DMS 273 treated with DMSO at 0.1 percent for 48 hours (cell line): Measurements from ENCODE around the gene FAM187B.
"Not testable (repeated sequence)": the region's sequence is repeated elsewhere in the genome, so short reads cannot be mapped to it uniquely, and the experiment has no call there.

Experiments
- DNase-seq: peaks from one replicate; lab custom pipeline; 2025; lab: John Stamatoyannopoulos, UW

The FAM187B gene

GRCh38 chr19:35236638-35237400 lies 8.3 kb upstream of the FAM187B start:
- DNase-seq: no peak

DNA sequence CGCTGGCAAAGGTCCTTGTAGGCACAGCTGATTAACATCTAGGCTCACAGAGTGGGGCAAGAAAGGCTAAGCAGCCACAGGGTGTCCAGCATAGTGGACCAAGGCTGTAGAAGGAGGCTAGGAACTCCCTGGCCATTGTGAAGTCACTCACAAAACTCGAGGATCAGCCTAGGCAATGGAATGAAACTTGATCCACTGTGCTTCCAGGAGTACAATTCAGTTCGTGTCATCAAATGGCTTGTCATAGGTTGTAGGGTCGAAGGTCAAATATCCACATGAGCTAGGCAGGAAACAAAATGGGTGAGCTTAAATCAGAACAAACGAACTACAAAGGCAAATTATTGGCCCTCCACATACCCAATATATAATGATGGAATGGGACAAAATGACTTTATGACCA lies 4.4 kb upstream of the FAM187B start:
- no peak for DNase-seq

DNA sequence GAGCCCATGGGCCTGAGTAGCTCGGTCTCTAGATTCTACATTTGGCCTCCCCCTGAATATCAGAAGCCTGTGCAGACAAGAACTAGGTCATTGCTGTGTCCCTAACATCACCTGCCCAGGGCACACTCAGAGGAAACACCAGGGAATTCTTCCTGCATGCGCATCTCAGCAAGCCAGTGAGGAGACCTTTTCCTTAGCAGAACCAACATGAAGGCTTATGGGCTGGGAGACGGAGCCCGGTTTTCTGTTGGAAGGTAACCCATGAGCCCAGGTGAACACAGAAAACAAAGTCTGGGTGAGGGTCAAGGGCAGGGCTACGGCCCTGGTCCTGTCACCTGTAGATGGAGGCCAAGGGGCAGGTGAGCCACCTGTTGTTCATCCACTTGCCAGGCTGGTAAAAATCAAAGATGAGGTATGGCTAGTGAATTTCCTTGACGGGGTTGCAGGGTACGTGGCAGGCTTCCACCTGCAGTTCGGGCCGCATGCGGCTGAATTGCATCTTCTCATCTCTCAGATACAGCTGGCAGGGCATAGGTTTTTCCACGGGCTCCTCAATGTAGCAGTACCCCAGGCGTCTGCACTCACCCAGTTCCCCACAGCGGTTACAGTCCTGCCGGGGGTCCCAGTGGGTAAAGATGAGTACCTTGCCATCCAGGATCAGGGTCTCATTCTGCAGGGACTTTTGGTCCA lies 3.6 kb upstream of the FAM187B start:
- no peak for DNase-seq

GRCh38 chr19:35229601-35230000 lies 1.1 kb upstream of the FAM187B start:
- DNase-seq: no peak

- no peak for DNase-seq
Observed at GRCh38 chr19:35226748-35227147, 1.8 kb downstream of the FAM187B start.

DNA sequence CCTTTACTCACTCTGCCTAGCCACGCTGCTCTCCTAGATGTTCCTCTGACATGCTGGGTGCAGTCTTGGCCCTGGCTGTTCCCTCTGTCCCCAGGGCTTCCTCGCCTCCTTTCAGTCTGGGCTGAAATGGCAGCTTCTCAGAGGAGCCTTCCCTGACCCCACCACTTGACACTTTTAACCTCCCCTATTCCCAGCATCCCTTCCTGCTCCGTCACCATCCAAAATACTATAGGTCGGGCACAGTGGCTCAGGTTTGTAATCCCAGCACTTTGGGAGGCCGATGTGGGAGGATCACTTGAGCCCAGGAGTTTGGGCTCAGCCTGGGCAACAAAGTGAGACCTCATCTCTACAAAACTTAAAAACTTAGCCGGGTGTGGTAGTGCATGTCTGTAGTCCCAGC lies 2.6 kb downstream of the FAM187B start:
- no peak for DNase-seq

DNA sequence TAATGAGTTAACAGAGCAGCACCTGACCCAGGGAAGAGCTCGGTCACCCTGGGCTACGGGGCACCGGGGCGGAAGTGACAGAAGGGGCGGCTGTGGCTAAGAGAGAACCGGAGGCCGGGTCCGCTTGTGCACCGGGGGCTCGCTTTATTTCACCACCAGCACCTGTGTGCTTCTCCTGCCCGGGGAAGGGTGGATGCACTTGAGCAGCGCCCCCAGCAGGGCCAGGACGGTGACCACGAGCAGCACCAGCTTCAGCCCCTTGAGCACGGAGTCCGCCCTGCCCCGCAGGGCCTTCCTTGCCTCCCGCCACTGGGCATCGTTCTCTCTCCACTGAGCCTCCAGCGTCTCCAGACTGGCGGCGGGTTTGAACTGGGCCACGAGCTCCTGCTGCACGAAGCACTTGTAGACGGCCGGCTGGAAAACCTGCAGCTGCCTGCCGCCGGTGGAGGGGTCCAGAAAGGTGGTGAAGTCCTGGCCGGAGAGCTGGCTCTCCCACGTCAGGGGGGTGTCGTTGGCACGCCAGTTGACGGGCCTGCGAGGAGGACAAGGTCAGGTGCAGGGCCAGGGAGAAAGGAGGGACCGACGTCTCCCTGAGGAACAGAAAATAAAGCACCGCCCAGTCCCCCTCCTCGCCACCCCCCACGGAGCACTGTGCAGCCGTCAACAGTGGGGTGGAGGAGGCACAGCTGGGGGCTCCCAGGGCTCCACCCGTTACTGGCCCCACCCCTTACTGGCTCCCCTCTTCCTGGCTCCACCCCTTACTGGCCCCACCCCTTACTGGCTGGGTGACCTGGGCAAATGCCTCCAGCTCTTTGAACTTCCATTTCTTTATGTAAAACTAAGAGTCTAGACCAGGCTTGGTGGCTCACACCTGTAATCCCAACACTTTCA lies 3.6 kb downstream of the FAM187B start:
- no peak for DNase-seq

- no peak for DNase-seq
Observed at GRCh38 chr19:35223862-35224505, 4.6 kb downstream of the FAM187B start.

DNA sequence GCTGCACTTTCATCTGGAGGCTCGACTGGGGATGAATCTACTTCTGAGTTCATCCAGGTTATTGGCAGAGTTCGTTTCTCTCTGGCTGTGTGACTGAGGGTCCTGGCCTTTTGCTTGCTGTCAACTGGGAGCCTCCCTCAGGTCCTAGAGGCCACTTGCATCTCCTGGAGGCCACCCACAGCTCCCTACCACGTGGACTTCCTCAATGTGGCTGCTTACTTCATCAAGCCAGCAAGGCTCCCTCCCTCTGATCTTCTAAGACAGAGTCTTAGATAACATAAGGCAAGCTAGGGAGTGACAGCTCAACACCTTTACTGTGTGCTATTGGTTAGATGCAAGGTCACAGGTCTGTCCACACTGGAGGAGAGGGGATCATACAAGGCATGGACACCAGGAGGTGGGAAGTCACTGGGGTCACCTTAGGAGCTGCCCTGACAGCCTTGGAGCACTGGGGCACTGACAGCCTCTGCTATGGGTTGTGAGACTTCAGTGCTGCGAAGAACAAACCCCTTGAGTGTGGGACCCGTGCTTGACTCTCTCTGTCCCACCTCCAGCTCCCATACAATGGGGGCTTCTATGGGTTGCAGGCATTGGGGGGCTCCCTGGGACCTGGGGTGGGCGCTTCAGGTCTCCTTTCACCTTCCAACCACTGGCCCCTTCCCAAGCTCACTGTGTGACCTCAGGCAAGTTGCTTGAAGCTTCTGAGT lies 5.3 kb downstream of the FAM187B start:
- no peak for DNase-seq

DNA sequence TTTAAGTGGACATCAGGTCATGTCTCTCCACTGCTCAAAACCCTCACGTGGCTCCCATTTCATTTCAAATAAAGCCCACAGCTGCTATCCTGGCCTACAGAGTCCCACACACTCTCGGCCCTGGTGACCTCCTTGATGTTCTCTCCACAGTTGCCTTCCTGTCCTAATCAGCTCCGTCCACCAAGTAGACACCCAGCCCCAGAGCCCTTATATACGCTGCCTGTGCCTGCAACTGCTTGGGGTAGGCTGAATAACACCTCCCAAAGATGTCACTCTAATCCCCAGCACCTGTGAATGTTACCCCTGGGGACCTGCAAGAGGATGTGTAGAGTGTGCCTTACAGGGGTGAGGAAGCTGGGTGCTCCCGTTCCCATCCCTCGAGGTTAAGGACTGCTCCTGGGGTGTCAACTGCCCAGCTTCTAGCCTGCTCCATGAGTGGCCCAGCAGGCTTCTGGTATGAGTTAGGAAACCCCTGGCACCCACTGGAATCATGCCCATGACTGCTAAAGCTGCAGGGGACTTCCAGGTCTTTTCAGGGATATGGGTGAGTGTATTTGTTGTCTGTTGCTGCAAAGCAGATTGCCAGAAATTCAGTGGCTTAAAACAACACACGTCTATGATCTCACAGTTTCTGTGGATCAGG lies 6.0 kb downstream of the FAM187B start:
- no peak for DNase-seq

GRCh38 chr19:35220973-35221590 lies 7.5 kb downstream of the FAM187B start:
- not testable (repeated sequence) for DNase-seq

DNA sequence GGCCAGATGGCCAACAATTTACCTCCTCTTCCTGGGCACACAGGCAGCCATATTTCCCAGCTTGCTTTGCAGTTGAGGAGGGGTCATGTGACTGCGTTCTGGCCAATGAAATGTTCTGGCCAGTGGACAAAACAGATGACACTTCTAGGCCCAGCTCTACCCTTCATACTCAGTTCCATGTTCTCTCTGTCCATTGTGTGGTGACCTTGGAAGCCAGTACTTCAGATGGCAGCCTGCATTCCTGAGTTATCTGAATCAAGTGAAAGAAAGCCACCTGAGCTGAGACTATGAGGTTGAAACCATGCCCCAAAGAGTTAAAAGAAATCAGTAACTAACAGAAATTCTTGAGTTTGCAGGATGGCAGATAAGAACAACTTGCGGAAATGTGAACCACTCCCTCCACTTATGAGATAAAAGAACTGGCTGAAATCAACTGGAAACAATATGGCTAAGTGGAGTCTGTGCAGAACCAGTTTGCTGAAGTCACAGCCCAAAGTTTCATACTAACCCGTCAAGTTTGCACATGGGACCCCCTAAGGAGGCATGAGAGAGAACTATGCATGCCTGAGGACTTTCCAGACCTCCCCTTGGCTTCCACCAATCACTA lies 8.1 kb downstream of the FAM187B start:
- DNase-seq: no peak

DNA sequence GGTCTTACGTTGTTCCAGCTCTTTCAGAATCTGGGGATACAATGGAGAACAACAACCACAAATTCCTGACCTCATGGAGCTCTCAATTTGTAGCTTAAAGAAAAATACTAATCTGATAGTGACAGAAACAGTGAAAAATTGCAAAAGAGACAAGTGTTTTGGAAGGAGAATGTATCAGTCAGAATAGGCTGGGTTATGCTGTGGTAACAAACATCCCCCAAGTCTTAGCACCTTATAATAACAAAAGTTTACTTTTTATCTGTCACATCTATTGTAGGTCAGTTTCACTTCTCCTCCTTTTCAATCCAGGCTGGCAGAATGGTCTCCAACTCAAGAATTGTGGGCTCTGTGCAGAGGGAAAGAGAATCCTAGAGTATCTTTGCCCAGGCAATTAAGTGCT lies 9.5 kb downstream of the FAM187B start:
- no peak for DNase-seq

DNA sequence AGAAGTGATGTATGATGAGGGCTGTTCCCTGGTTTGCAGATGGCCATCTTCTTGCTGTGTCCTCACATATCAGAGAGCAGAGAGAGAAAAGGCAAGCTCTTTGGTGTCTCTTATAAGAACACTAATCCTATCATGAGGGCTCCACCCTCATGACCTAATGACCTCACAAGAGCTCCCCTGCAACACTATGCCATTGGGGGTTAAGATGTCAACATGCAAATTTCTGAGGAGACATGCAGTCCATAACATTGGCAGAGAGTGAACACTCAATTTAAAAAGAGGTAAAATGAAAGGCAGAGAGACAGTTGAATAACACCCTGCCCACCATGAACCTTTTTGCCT lies 10.9 kb downstream of the FAM187B start:
- no peak for DNase-seq

DNA sequence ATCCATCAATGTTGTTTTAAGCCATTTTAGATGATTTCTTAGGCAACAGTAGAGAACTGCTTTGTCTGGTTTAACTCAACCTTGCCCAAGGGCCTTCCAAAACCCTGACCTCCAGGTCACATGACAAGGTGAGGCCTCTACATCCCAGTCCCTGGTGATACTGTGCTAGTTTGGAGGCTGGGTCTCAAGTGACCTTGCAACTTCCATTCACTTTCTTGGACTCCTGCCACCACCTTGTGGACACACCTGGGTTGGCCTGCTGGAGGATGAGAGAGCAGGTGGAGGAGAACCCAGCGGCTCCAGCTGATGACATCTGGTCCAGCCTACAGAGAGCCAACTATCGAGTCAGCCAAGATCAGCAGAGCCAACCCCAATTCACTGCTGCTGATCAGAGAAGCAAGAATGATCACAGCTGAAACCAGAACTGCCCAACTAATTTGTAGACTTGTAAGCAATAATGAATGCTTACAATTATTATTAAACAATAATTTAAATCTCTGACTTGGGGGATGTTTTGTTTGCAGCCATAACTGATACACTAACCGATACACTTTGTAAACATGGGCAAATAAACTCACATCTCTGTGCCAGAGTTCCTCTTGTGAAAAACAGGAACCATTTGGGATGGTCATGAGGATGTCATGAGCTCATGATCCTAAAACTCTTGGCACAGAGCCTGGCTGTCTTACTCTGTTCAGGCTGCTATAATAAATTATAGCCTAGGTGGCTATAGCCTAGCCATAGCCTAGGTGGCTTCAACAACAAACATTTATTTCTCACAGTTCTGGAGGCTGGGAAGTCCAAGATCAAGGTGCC lies 11.5 kb downstream of the FAM187B start:
- no peak for DNase-seq

GRCh38 chr19:35216016-35216832 lies 12.3 kb downstream of the FAM187B start:
- no peak for DNase-seq

- no peak for DNase-seq
Observed at GRCh38 chr19:35214766-35215422, 13.6 kb downstream of the FAM187B start.
